Trophoblast cell (in vitro differentiated cells and primary cell): ENCODE measurements around the gene GGT6.

Experiments used
- DNase-seq, 2 donors: peaks; one replicate each; pipeline ENCODE4 v3.0.0-alpha.2; 2016
- H2AFZ ChIP-seq: 2 replicates; pipeline ENCODE4 v1.6.1; 2013; ENCODE audit warnings: low read length, moderate library complexity, mild to moderate bottlenecking; ENCODE audit not compliant: insufficient read depth, poor library complexity
- H2AK5ac ChIP-seq: 2 replicates; pipeline ENCODE4 v1.6.1; 2013; ENCODE audit warnings: mild to moderate bottlenecking, low read length
- H2BK120ac ChIP-seq: 2 replicates; pipeline ENCODE4 v1.6.1; 2013; ENCODE audit warnings: low read length, mild to moderate bottlenecking, moderate library complexity; ENCODE audit not compliant: insufficient read depth, poor library complexity
- H2BK12ac ChIP-seq: 2 replicates; pipeline ENCODE4 v1.6.1; 2013; ENCODE audit warnings: mild to moderate bottlenecking, low read length, moderate library complexity
- H2BK5ac ChIP-seq: 2 replicates; pipeline ENCODE4 v1.6.1; 2013; ENCODE audit warnings: low read length, low read depth, moderate library complexity, mild to moderate bottlenecking; ENCODE audit not compliant: poor library complexity
- H3K14ac ChIP-seq: 2 replicates; pipeline ENCODE4 v1.6.1; 2013; ENCODE audit warnings: mild to moderate bottlenecking, low read length
- H3K18ac ChIP-seq: 2 replicates; pipeline ENCODE4 v1.6.1; 2013; ENCODE audit warnings: mild to moderate bottlenecking, low read length
- H3K23ac ChIP-seq: 2 replicates; pipeline ENCODE4 v1.6.1; 2013; ENCODE audit warnings: low read length
- H3K27ac ChIP-seq: 2 replicates; pipeline ENCODE4 v1.5.1; 2013; ENCODE audit warnings: low read depth, mild to moderate bottlenecking, inconsistent platforms, low read length, moderate library complexity
- H3K27me3 ChIP-seq: 2 replicates; pipeline ENCODE4 v1.6.1; 2013; ENCODE audit warnings: inconsistent platforms, mild to moderate bottlenecking, low read length, moderate library complexity; ENCODE audit not compliant: insufficient read depth
- H3K36me3 ChIP-seq, 2 experiments: 1 replicate in 1 of 2; 2 replicates in 1 of 2; pipeline ENCODE4 v1.6.1; 2013; ENCODE audit warnings: low read length in 2 of 2, mild to moderate bottlenecking in 2 of 2, moderate library complexity in 1 of 2; ENCODE audit not compliant: insufficient read depth in 2 of 2, control insufficient read depth in 1 of 2
- H3K4ac ChIP-seq: 2 replicates; pipeline ENCODE4 v1.6.1; 2013; ENCODE audit warnings: low read depth, mild to moderate bottlenecking, low read length, moderate library complexity
- H3K4me1 ChIP-seq, 2 experiments: 1 replicate in 1 of 2; 2 replicates in 1 of 2; pipeline ENCODE4 v1.6.1; 2013; ENCODE audit warnings: low read length in 2 of 2, mild to moderate bottlenecking in 2 of 2, moderate library complexity in 1 of 2; ENCODE audit not compliant: insufficient read depth in 2 of 2, control insufficient read depth in 1 of 2
- H3K4me2 ChIP-seq: 2 replicates; pipeline ENCODE4 v1.6.1; 2013; ENCODE audit warnings: inconsistent platforms, mild to moderate bottlenecking, low read length, moderate library complexity
- H3K4me3 ChIP-seq: 2 replicates; pipeline ENCODE4 v1.5.1; 2013; ENCODE audit warnings: mild to moderate bottlenecking, low read depth, low read length, inconsistent platforms
- H3K79me1 ChIP-seq: one replicate; pipeline ENCODE4 v1.6.1; 2013; ENCODE audit warnings: low read length
- H3K79me2 ChIP-seq: 2 replicates; pipeline ENCODE4 v1.6.1; 2013; ENCODE audit warnings: low read length, mild to moderate bottlenecking; ENCODE audit not compliant: control insufficient read depth, insufficient read depth, poor library complexity
- H3K9ac ChIP-seq: 2 replicates; pipeline ENCODE4 v1.6.1; 2013; ENCODE audit warnings: mild to moderate bottlenecking, low read length
- H3K9me3 ChIP-seq: 2 replicates; pipeline ENCODE4 v1.6.1; 2013; ENCODE audit warnings: low read depth, mild to moderate bottlenecking, control low read depth, inconsistent platforms, low read length; ENCODE audit not compliant: insufficient read depth
- H4K12ac ChIP-seq: 2 replicates; pipeline ENCODE4 v1.6.1; 2013; ENCODE audit warnings: low read depth, mild to moderate bottlenecking, low read length, moderate library complexity
- H4K8ac ChIP-seq: 2 replicates; pipeline ENCODE4 v1.6.1; 2013; ENCODE audit warnings: low read depth, mild to moderate bottlenecking, low read length, moderate library complexity
- H4K91ac ChIP-seq: one replicate; pipeline ENCODE4 v1.6.1; 2013; ENCODE audit warnings: low read depth, mild to moderate bottlenecking, low read length, moderate library complexity
- WGBS: extraction: QIAGEN DNeasy Blood & Tissue Kit; methylation state at CpG from one replicate; pipeline ENCODE4 v1.1.7; 2013; ENCODE audit warnings: missing lambda C conversion rate; ENCODE audit not compliant: insufficient read length, insufficient coverage; ENCODE audit errors: extremely low coverage; 5-methylcytosine and 5-hydroxymethylcytosine counted together

Gene GGT6

GRCh38 chr17:4544135-4544950 is 16.0 kb downstream of the GGT6 start:
- no peak overlapping the region for H3K4ac ChIP-seq
- H2BK120ac ChIP-seq: no peak overlapping the region
- H4K8ac ChIP-seq: no peak overlapping the region
- no peaks in the 10 kb centered on the region for H3K79me2 ChIP-seq
- H3K36me3 ChIP-seq: peaks cover 68 to 73% of the 10 kb centered on the region in 2 experiments
- H3K27ac ChIP-seq: no peak overlapping the region
- no peak overlapping the region for H3K4me2 ChIP-seq
- H3K79me1 ChIP-seq: no peaks in the 10 kb centered on the region
- H3K9ac ChIP-seq: no peak overlapping the region
- no peak overlapping the region for H3K4me3 ChIP-seq
- DNase-seq: no peak
- H3K9me3 ChIP-seq: peaks cover 1% of the 10 kb centered on the region
- H2BK5ac ChIP-seq: no peak overlapping the region
- no CpG with 5 or more reads among the region's 37 CpGs for WGBS
- H2AK5ac ChIP-seq: no peak overlapping the region
- peaks cover 0 to 8% of the 10 kb centered on the region in 2 experiments for H3K4me1 ChIP-seq
- no peak overlapping the region for H4K12ac ChIP-seq
- no peak overlapping the region for H2BK12ac ChIP-seq
- H3K27me3 ChIP-seq: no peaks in the 10 kb centered on the region
- no peak overlapping the region for H3K23ac ChIP-seq
- no peak overlapping the region for H4K91ac ChIP-seq
- H3K18ac ChIP-seq: no peak overlapping the region
- H2AFZ ChIP-seq: no peak overlapping the region
- no peak overlapping the region for H3K14ac ChIP-seq

GRCh38 chr17:4543557-4544026 is 16.8 kb downstream of the GGT6 start:
- Histone ChIP-seq H2BK5ac (no peak overlapping the region), H3K27me3 (no peaks in the 10 kb centered on the region), H3K4me3 (no peak overlapping the region), H4K12ac (no peak overlapping the region), H3K18ac (no peak overlapping the region), H3K23ac (no peak overlapping the region), H3K36me3 (peaks cover 68 to 73% of the 10 kb centered on the region in 2 experiments), H2AK5ac (no peak overlapping the region), H2BK120ac (no peak overlapping the region), H3K79me1 (no peaks in the 10 kb centered on the region), H3K79me2 (no peaks in the 10 kb centered on the region), H3K14ac (no peak overlapping the region), H4K91ac (peak overlapping the region; percentile 2), H4K8ac (no peak overlapping the region), H2AFZ (no peak overlapping the region), H3K4me1 (peaks cover 0 to 3% of the 10 kb centered on the region in 2 experiments), H2BK12ac (no peak overlapping the region), H3K9me3 (peaks cover 1% of the 10 kb centered on the region), H3K9ac (no peak overlapping the region), H3K4me2 (no peak overlapping the region), H3K4ac (no peak overlapping the region), H3K27ac (no peak overlapping the region)
- no peak for DNase-seq
- no CpG with 5 or more reads among the region's 19 CpGs for WGBS

GRCh38 chr17:4542726-4543191 is 17.6 kb downstream of the GGT6 start:
- H3K4me2 ChIP-seq: no peak overlapping the region
- WGBS: no CpG with 5 or more reads among the region's 19 CpGs
- H3K23ac ChIP-seq: no peak overlapping the region
- no peak overlapping the region for H4K91ac ChIP-seq
- no peaks in the 10 kb centered on the region for H3K79me1 ChIP-seq
- peaks cover 68 to 73% of the 10 kb centered on the region in 2 experiments for H3K36me3 ChIP-seq
- H3K4me1 ChIP-seq: peaks cover 0 to 3% of the 10 kb centered on the region in 2 experiments
- H3K27ac ChIP-seq: no peak overlapping the region
- H4K8ac ChIP-seq: no peak overlapping the region
- no peak overlapping the region for H3K4ac ChIP-seq
- H3K9me3 ChIP-seq: peaks cover 1% of the 10 kb centered on the region
- no peak overlapping the region for H3K9ac ChIP-seq
- no peak overlapping the region for H3K18ac ChIP-seq
- H3K79me2 ChIP-seq: no peaks in the 10 kb centered on the region
- H3K27me3 ChIP-seq: no peaks in the 10 kb centered on the region
- H2BK12ac ChIP-seq: no peak overlapping the region
- H2BK120ac ChIP-seq: no peak overlapping the region
- H4K12ac ChIP-seq: no peak overlapping the region
- DNase-seq: no peak
- H2AK5ac ChIP-seq: no peak overlapping the region
- no peak overlapping the region for H2BK5ac ChIP-seq
- H2AFZ ChIP-seq: no peak overlapping the region
- no peak overlapping the region for H3K4me3 ChIP-seq
- no peak overlapping the region for H3K14ac ChIP-seq

GRCh38 chr17:4542003-4542725 is 18.2 kb downstream of the GGT6 start:
- DNase-seq: no peak
- H2BK5ac ChIP-seq: no peak overlapping the region
- H3K27me3 ChIP-seq: no peaks in the 10 kb centered on the region
- no peak overlapping the region for H4K12ac ChIP-seq
- peaks cover 0 to 3% of the 10 kb centered on the region in 2 experiments for H3K4me1 ChIP-seq
- no peak overlapping the region for H4K8ac ChIP-seq
- no peak overlapping the region for H3K18ac ChIP-seq
- no peak overlapping the region for H2AK5ac ChIP-seq
- no peak overlapping the region for H3K9ac ChIP-seq
- no peak overlapping the region for H3K4me2 ChIP-seq
- H4K91ac ChIP-seq: no peak overlapping the region
- no peak overlapping the region for H3K4me3 ChIP-seq
- no peak overlapping the region for H2AFZ ChIP-seq
- H3K27ac ChIP-seq: no peak overlapping the region
- no CpG with 5 or more reads among the region's 14 CpGs for WGBS
- H3K79me2 ChIP-seq: no peaks in the 10 kb centered on the region
- H2BK12ac ChIP-seq: no peak overlapping the region
- peaks cover 68 to 73% of the 10 kb centered on the region in 2 experiments for H3K36me3 ChIP-seq
- peaks cover 1% of the 10 kb centered on the region for H3K9me3 ChIP-seq
- H2BK120ac ChIP-seq: no peak overlapping the region
- no peaks in the 10 kb centered on the region for H3K79me1 ChIP-seq
- no peak overlapping the region for H3K23ac ChIP-seq
- no peak overlapping the region for H3K14ac ChIP-seq
- no peak overlapping the region for H3K4ac ChIP-seq
